Thymus (tissue), 11 donors: ENCODE data around the gene HSD11B2. TPM values are rescaled to one million over a fixed set of nuclear protein-coding genes. Genes with fewer than 3 reads are reported as not detected.

Experiments
- DNase-seq, 9 donors: peaks; one replicate each; pipeline ENCODE4 v3.0.0-alpha.2; 2013; ENCODE audit warnings: low spot score in 9 of 9, low read depth in 6 of 9, missing footprints in 1 of 9
- H3K27ac ChIP-seq, 2 donors: one replicate each; pipeline ENCODE4 v1.5.1; 2013; ENCODE audit warnings: control low read depth in 1 of 2, low read depth in 1 of 2, low read length in 1 of 2, mild to moderate bottlenecking in 1 of 2, moderate library complexity in 1 of 2
- H3K27me3 ChIP-seq, 2 donors: one replicate each; pipeline ENCODE4 v1.5.1; 2013; ENCODE audit warnings: low read length in 1 of 2; ENCODE audit not compliant: control insufficient read depth in 2 of 2, insufficient read depth in 1 of 2
- H3K36me3 ChIP-seq, 2 donors: one replicate each; pipeline ENCODE4 v1.5.1; 2013; ENCODE audit warnings: low read length in 1 of 2, mild to moderate bottlenecking in 1 of 2, moderate library complexity in 1 of 2; ENCODE audit not compliant: control insufficient read depth in 2 of 2, insufficient read depth in 2 of 2
- H3K4me1 ChIP-seq, 2 donors: one replicate each; pipeline ENCODE4 v1.5.1; 2013; ENCODE audit warnings: low read length in 2 of 2; ENCODE audit not compliant: control insufficient read depth in 2 of 2, insufficient read depth in 2 of 2
- H3K4me3 ChIP-seq, 2 donors: one replicate each; pipeline ENCODE4 v1.5.1; 2013; ENCODE audit warnings: low read length in 2 of 2, control low read depth in 1 of 2, mild to moderate bottlenecking in 1 of 2
- H3K9me3 ChIP-seq, 2 donors: one replicate each; pipeline ENCODE4 v1.5.1; 2013; ENCODE audit warnings: low read length in 1 of 2, mild to moderate bottlenecking in 1 of 2; ENCODE audit not compliant: control insufficient read depth in 2 of 2, insufficient read depth in 1 of 2
- WGBS: extraction: QIAGEN DNeasy Blood & Tissue Kit; methylation state at CpG from one replicate; pipeline ENCODE4 v1.1.7; 2013; 5-methylcytosine and 5-hydroxymethylcytosine counted together
- polyA plus RNA-seq: library from polyadenylated mRNA; stranded (reverse); fragments of 200-250 nt; gene quantifications from one replicate; pipeline ENCODE4 v1.2.3, GENCODE V29; 2013
- total RNA-seq: library from RNA; stranded (reverse); fragments of 120-200 nt; gene quantifications from one replicate; pipeline ENCODE4 v1.2.4, GENCODE V29; 2013
- donor health status: healthy.

HSD11B2 gene
- total and polyA plus RNA-seq, 2 donors = 0.09 to 7.8 TPM

GRCh38 chr16:67445126-67445426, 14.2 kb downstream of the HSD11B2 start:
- Histone ChIP-seq H3K4me1 (no peaks in the 10 kb centered on the region), H3K27ac (no peak overlapping the region), H3K36me3 (peaks cover 47 to 54% of the 10 kb centered on the region in 2 donors), H3K27me3 (no peaks in the 10 kb centered on the region), H3K4me3 (no peak overlapping the region), H3K9me3 (no peaks in the 10 kb centered on the region)
- no peak for DNase-seq
- WGBS = 97% methylated on average over 7 of the region's 7 CpGs

- peaks cover 44 to 53% of the 10 kb centered on the region in 2 donors for H3K36me3 ChIP-seq
- 96% methylated on average over 3 of the region's 3 CpGs for WGBS
- H3K4me1 ChIP-seq = no peaks in the 10 kb centered on the region
- DNase-seq = no peak
- H3K27ac ChIP-seq = no peak overlapping the region
- H3K4me3 ChIP-seq = no peak overlapping the region
- H3K9me3 ChIP-seq = no peaks in the 10 kb centered on the region
- H3K27me3 ChIP-seq = no peaks in the 10 kb centered on the region
These were observed 14.6 kb downstream of the HSD11B2 start for GRCh38 chr16:67445441-67445912.

- H3K36me3 ChIP-seq = peaks cover 41 to 58% of the 10 kb centered on the region in 2 donors
- DNase-seq = no peak
- H3K27ac ChIP-seq = no peak overlapping the region
These were observed 15.3 kb downstream of the HSD11B2 start for GRCh38 chr16:67445913-67446907.

GRCh38 chr16:67446968-67447507, 16.1 kb downstream of the HSD11B2 start:
- 98% methylated on average over 8 of the region's 8 CpGs for WGBS
- H3K36me3 ChIP-seq = peaks cover 42 to 58% of the 10 kb centered on the region in 2 donors

More at GRCh38 chr16:67445913-67446907, 15.3 kb downstream of the HSD11B2 start:
- H3K4me1 ChIP-seq = no peaks in the 10 kb centered on the region
- H3K4me3 ChIP-seq = no peak overlapping the region
- 94% methylated on average over 12 of the region's 12 CpGs for WGBS
- H3K27me3 ChIP-seq = no peaks in the 10 kb centered on the region
- H3K9me3 ChIP-seq = no peaks in the 10 kb centered on the region

GRCh38 chr16:67447508-67448076, 16.7 kb downstream of the HSD11B2 start:
- Histone ChIP-seq H3K4me3 (no peak overlapping the region), H3K27ac (no peak overlapping the region), H3K27me3 (no peaks in the 10 kb centered on the region), H3K36me3 (peaks cover 42 to 61% of the 10 kb centered on the region in 2 donors), H3K4me1 (no peaks in the 10 kb centered on the region), H3K9me3 (no peaks in the 10 kb centered on the region)
- DNase-seq = peak in 7 of 9 donors; percentile 11 to 62 (median 40)
- whole genome bisulfite sequencing = 92% methylated on average over 6 of the region's 6 CpGs

More at GRCh38 chr16:67446968-67447507, 16.1 kb downstream of the HSD11B2 start:
- H3K4me3 ChIP-seq = no peak overlapping the region
- no peaks in the 10 kb centered on the region for H3K9me3 ChIP-seq
- H3K4me1 ChIP-seq = no peaks in the 10 kb centered on the region
- no peaks in the 10 kb centered on the region for H3K27me3 ChIP-seq
- no peak overlapping the region for H3K27ac ChIP-seq
- DNase-seq = no peak

- no peaks in the 10 kb centered on the region for H3K4me1 ChIP-seq
- H3K9me3 ChIP-seq = no peaks in the 10 kb centered on the region
- WGBS = 98% methylated on average over 5 of the region's 5 CpGs
- H3K4me3 ChIP-seq = no peak overlapping the region
- DNase-seq = no peak
- no peak overlapping the region for H3K27ac ChIP-seq
- H3K36me3 ChIP-seq = peaks cover 37 to 67% of the 10 kb centered on the region in 2 donors
- H3K27me3 ChIP-seq = no peaks in the 10 kb centered on the region
These were observed 17.7 kb downstream of the HSD11B2 start for GRCh38 chr16:67448580-67448979.

GRCh38 chr16:67449336-67449735, 18.4 kb downstream of the HSD11B2 start:
- Histone ChIP-seq H3K27me3 (no peaks in the 10 kb centered on the region), H3K36me3 (peaks cover 35 to 60% of the 10 kb centered on the region in 2 donors), H3K27ac (no peak overlapping the region), H3K4me1 (no peaks in the 10 kb centered on the region), H3K9me3 (no peaks in the 10 kb centered on the region), H3K4me3 (no peak overlapping the region)
- 95% methylated on average over 2 of the region's 2 CpGs for WGBS
- DNase-seq = no peak

GRCh38 chr16:67449739-67450138, 18.8 kb downstream of the HSD11B2 start:
- no peak overlapping the region for H3K4me3 ChIP-seq
- no peaks in the 10 kb centered on the region for H3K4me1 ChIP-seq
- peaks cover 32 to 55% of the 10 kb centered on the region in 2 donors for H3K36me3 ChIP-seq
- 97% methylated on average over 3 of the region's 3 CpGs for WGBS
- no peak for DNase-seq
- no peaks in the 10 kb centered on the region for H3K27me3 ChIP-seq
- H3K9me3 ChIP-seq = no peaks in the 10 kb centered on the region
- no peak overlapping the region for H3K27ac ChIP-seq
